Panc1 (cell line): ENCODE data around the gene CACNA1C. TPM values are rescaled to one million over a fixed set of nuclear protein-coding genes. Genes with fewer than 3 reads are reported as not detected.

Source experiments
- ATAC-seq: fragments of 200-7000 bp; cut with Tn5 transposase; 2 replicates; pipeline ENCODE4 v1.9.1; 2020; ENCODE audit warnings: mild to moderate bottlenecking, moderate library complexity
- BruUV-seq: library from RNA; stranded (reverse); fragments of 400-500 nt; replicated peaks from 2 replicates; lab custom pipeline; 2021; lab: Mats Ljungman, UMichigan
- CTCF ChIA-PET: fragments of 300-600 bp; sonication (Branson Sonifier 250); formaldehyde crosslinking; loops from one replicate; lab custom pipeline; 2022; ENCODE audit warnings: antibody characterized with exemption; lab: Charles Lee
- POLR2A ChIA-PET: fragments of 300-600 bp; sonication (Branson Sonifier 250); formaldehyde crosslinking; loops from one replicate; lab custom pipeline; 2022; ENCODE audit warnings: antibody characterized with exemption; lab: Charles Lee
- DNase-seq: peaks from one replicate; pipeline ENCODE4 v3.0.0-alpha.2; 2010; ENCODE audit warnings: low read depth, low spot score
- H3K27ac ChIP-seq: 2 replicates; pipeline ENCODE4 v1.5.1; 2011; ENCODE audit warnings: mild to moderate bottlenecking, low read length, inconsistent platforms
- H3K27me3 ChIP-seq: fragments of 200-500 bp; sonication (Bioruptor generic); 2 replicates; pipeline ENCODE4 v1.6.0; 2014; ENCODE audit warnings: low read length, inconsistent platforms; ENCODE audit not compliant: control insufficient read depth, insufficient read depth
- H3K36me3 ChIP-seq: fragments of 200-500 bp; sonication (Bioruptor generic); 2 replicates; pipeline ENCODE4 v1.5.1; 2014; ENCODE audit warnings: inconsistent platforms, mild to moderate bottlenecking, low read length, moderate library complexity; ENCODE audit not compliant: control insufficient read depth, insufficient read depth
- H3K4me1 ChIP-seq: 2 replicates; pipeline ENCODE4 v1.5.1; 2011; ENCODE audit warnings: inconsistent platforms, mild to moderate bottlenecking, low read length, moderate library complexity; ENCODE audit not compliant: control insufficient read depth, insufficient read depth
- H3K4me3 ChIP-seq, 2 experiments: 2 replicates each; pipeline ENCODE4 v1.5.1; 2011 to 2012; ENCODE audit warnings: low read depth in 2 of 2, low read length in 2 of 2, mild to moderate bottlenecking in 2 of 2, inconsistent platforms in 1 of 2, moderate library complexity in 1 of 2
- H3K9me3 ChIP-seq: fragments of 200-500 bp; sonication (Bioruptor generic); 2 replicates; pipeline ENCODE4 v1.5.1; 2014; ENCODE audit warnings: low read depth, mild to moderate bottlenecking, inconsistent platforms, low read length, moderate library complexity; ENCODE audit not compliant: control insufficient read depth, insufficient read depth
- CTCF ChIP-seq: fragments of 450-650 bp; IDR thresholded peaks from 2 replicates; pipeline ENCODE4 v1.5.1; 2017; ENCODE audit warnings: mild to moderate bottlenecking
- POLR2AphosphoS5 ChIP-seq: IDR thresholded peaks from 2 replicates; pipeline ENCODE4 v1.6.1; 2012; ENCODE audit warnings: mild to moderate bottlenecking, low read depth, low read length, moderate library complexity
- REST ChIP-seq, 2 experiments: IDR thresholded peaks; 2 replicates each; pipeline ENCODE4 v1.6.1; 2011 to 2012; ENCODE audit warnings: low read depth in 2 of 2, control low read depth in 1 of 2, low read length in 1 of 2, mild to moderate bottlenecking in 1 of 2, moderate library complexity in 1 of 2; ENCODE audit not compliant: insufficient read depth in 1 of 2
- SIN3A ChIP-seq: IDR thresholded peaks from 2 replicates; pipeline ENCODE4 v1.6.1; 2012; ENCODE audit warnings: low read depth, mild to moderate bottlenecking, low read length, moderate library complexity, borderline replicate concordance; ENCODE audit not compliant: insufficient read depth
- TCF7L2 ChIP-seq: IDR thresholded peaks from 2 replicates; pipeline ENCODE4 v1.6.1; 2011; ENCODE audit warnings: mild to moderate bottlenecking, low read depth, low read length, inconsistent platforms
- in situ Hi-C: cut with HindIII; loops from 2 replicates; pipeline ENCODE4 v1.10.0; 2016; ENCODE audit warnings: low sequenced_read_pairs, low pct_unique_long_range_greater_than_20kb
- intact Hi-C: fragments of 100-400 bp; cut with micrococcal nuclease; formaldehyde crosslinking; loops from one replicate; pipeline ENCODE4 v1.10.0; 2022; ENCODE audit not compliant: unreplicated experiment
- total RNA-seq: library from RNA; stranded (reverse); gene quantifications from one replicate; pipeline ENCODE4 v1.2.1, GENCODE V29; 2021; ENCODE audit not compliant: unreplicated experiment

Gene CACNA1C
- total RNA-seq, 1 experiment from 2014 or later = 0.03 TPM

GRCh38 chr12:2110127-2110526 is 57.3 kb downstream of the CACNA1C start:
- Histone ChIP-seq H3K36me3 (no peaks in the 10 kb centered on the region), H3K27me3 (no peaks in the 10 kb centered on the region), H3K4me1 (no peaks in the 10 kb centered on the region), H3K9me3 (no peaks in the 10 kb centered on the region), H3K4me3 (no peak overlapping the region), H3K27ac (no peak overlapping the region)
- ChIA-PET POLR2A (no interaction called here), CTCF (no interaction called here)
- no TSS peak for BruUV-seq
- TF ChIP-seq REST (IDR thresholded peaks at IDR 0.05; ENCODE audit: insufficient read depth in 1 of 2, low read depth in 2 of 2, low read length in 1 of 2) (no peak), TCF7L2 (no peak), POLR2AphosphoS5 (no peak), CTCF (no peak), SIN3A (no peak)
- no peak for DNase-seq
- intact Hi-C loops = no loop called here
- in situ Hi-C loops = no loop called here
- ATAC-seq = no peak

GRCh38 chr12:2110849-2111566 is 58.2 kb downstream of the CACNA1C start:
- CTCF ChIA-PET = no interaction called here
- Histone ChIP-seq H3K9me3 (no peaks in the 10 kb centered on the region), H3K36me3 (no peaks in the 10 kb centered on the region), H3K27me3 (no peaks in the 10 kb centered on the region), H3K4me1 (no peaks in the 10 kb centered on the region), H3K27ac (no peak overlapping the region), H3K4me3 (no peak overlapping the region)
- ATAC-seq (no peak), DNase-seq (no peak)
- TF ChIP-seq POLR2AphosphoS5 (no peak), CTCF (no peak), SIN3A (no peak), REST (IDR thresholded peaks at IDR 0.05; ENCODE audit: insufficient read depth in 1 of 2, low read depth in 2 of 2, low read length in 1 of 2) (no peak), TCF7L2 (no peak)
- intact Hi-C loops (no loop called here), in situ Hi-C loops (no loop called here)
- BruUV-seq = no TSS peak
- POLR2A ChIA-PET = no interaction called here
